WERI-Rb-1 (cell line): ENCODE data around the gene CHGA.

ENCODE experiments used
- DNase-seq: peaks from one replicate; pipeline ENCODE4 v3.0.0-alpha.2; 2020
- H3K27ac ChIP-seq: fragments of 250-450 bp; sonication (Bioruptor Pico); 2 replicates; pipeline ENCODE4 v1.5.1; 2020; ENCODE audit warnings: mild to moderate bottlenecking, moderate library complexity
- H3K27me3 ChIP-seq: fragments of 250-450 bp; sonication (Bioruptor Pico); 2 replicates; pipeline ENCODE4 v1.5.1; 2021; ENCODE audit warnings: mild to moderate bottlenecking, low read depth, moderate library complexity; ENCODE audit not compliant: insufficient read depth, severe bottlenecking
- H3K36me3 ChIP-seq: fragments of 250-450 bp; sonication (Bioruptor Pico); 2 replicates; pipeline ENCODE4 v1.5.1; 2020; ENCODE audit warnings: mild to moderate bottlenecking, moderate library complexity
- H3K4me3 ChIP-seq: 2 replicates; pipeline ENCODE4 v1.5.1; 2011; ENCODE audit warnings: low read depth, mild to moderate bottlenecking, control low read depth, low read length
- H3K9me3 ChIP-seq: fragments of 250-450 bp; sonication (Bioruptor Pico); 2 replicates; pipeline ENCODE4 v1.5.1; 2021; ENCODE audit warnings: mild to moderate bottlenecking, moderate library complexity; ENCODE audit not compliant: severe bottlenecking
- CTCF ChIP-seq: IDR thresholded peaks from 2 replicates; pipeline ENCODE4 v1.5.1; 2011; ENCODE audit warnings: low read depth, mild to moderate bottlenecking, control low read depth, inconsistent platforms, low read length

CHGA gene

GRCh38 chr14:92917956-92918355, 5.0 kb upstream of the CHGA start:
- no peak overlapping the region for H3K27ac ChIP-seq
- no peak for TF ChIP-seq CTCF
- H3K9me3 ChIP-seq: no peaks in the 10 kb centered on the region
- H3K27me3 ChIP-seq: no peaks in the 10 kb centered on the region
- H3K36me3 ChIP-seq: no peaks in the 10 kb centered on the region
- H3K4me3 ChIP-seq: no peak overlapping the region
- no peak for DNase-seq

GRCh38 chr14:92920001-92920400, 2.9 kb upstream of the CHGA start:
- no peaks in the 10 kb centered on the region for H3K27me3 ChIP-seq
- H3K4me3 ChIP-seq: no peak overlapping the region
- no peaks in the 10 kb centered on the region for H3K9me3 ChIP-seq
- H3K27ac ChIP-seq: no peak overlapping the region
- DNase-seq: no peak
- H3K36me3 ChIP-seq: no peaks in the 10 kb centered on the region; the same call in 1 of the 2 replicates
- TF ChIP-seq CTCF: no peak

GRCh38 chr14:92922155-92922735, 705 bp upstream of the CHGA start:
- peak; percentile 36 for DNase-seq
- TF ChIP-seq CTCF: no peak
- Histone ChIP-seq H3K27me3 (no peaks in the 10 kb centered on the region), H3K36me3 (peaks cover 17% of the 10 kb centered on the region), H3K27ac (peak overlapping the region; percentile 84), H3K9me3 (no peaks in the 10 kb centered on the region), H3K4me3 (peak overlapping the region; percentile 81)

- no peak for DNase-seq
- H3K27me3 ChIP-seq: no peaks in the 10 kb centered on the region
- H3K4me3 ChIP-seq: peak overlapping the region; percentile 81
- TF ChIP-seq CTCF: no peak
- no peaks in the 10 kb centered on the region for H3K9me3 ChIP-seq
- peak overlapping the region; percentile 84 for H3K27ac ChIP-seq
- H3K36me3 ChIP-seq: peaks cover 32% of the 10 kb centered on the region
Observed at GRCh38 chr14:92923744-92924103, 774 bp downstream of the CHGA start.

- no peak for DNase-seq
- Histone ChIP-seq H3K27me3 (no peaks in the 10 kb centered on the region), H3K4me3 (peak overlapping the region; percentile 81), H3K9me3 (no peaks in the 10 kb centered on the region), H3K36me3 (peaks cover 34% of the 10 kb centered on the region), H3K27ac (no peak overlapping the region)
- TF ChIP-seq CTCF: no peak
Observed at GRCh38 chr14:92924247-92924646, 1.3 kb downstream of the CHGA start.

GRCh38 chr14:92925446-92925845, 2.5 kb downstream of the CHGA start:
- Histone ChIP-seq H3K27me3 (no peaks in the 10 kb centered on the region), H3K9me3 (no peaks in the 10 kb centered on the region), H3K36me3 (peaks cover 43% of the 10 kb centered on the region), H3K27ac (no peak overlapping the region), H3K4me3 (no peak overlapping the region)
- DNase-seq: no peak
- TF ChIP-seq CTCF: no peak
